Loucy (cell line): ENCODE measurements around the gene NDUFS7.

Source experiments
- H2AFZ ChIP-seq: fragments of 200-600 bp; sonication (generic); 2 replicates; pipeline ENCODE4 v1.6.0; 2016; ENCODE audit warnings: antibody characterized with exemption, mild to moderate bottlenecking, low read length, moderate library complexity
- H3F3A ChIP-seq: fragments of 200-600 bp; 2 replicates; pipeline ENCODE4 v1.6.0; 2016; ENCODE audit warnings: antibody characterized with exemption, low read depth, mild to moderate bottlenecking
- H3K27me3 ChIP-seq: fragments of 200-600 bp; sonication (generic); 2 replicates; pipeline ENCODE4 v1.6.1; 2014; ENCODE audit warnings: low read length, mild to moderate bottlenecking; ENCODE audit not compliant: insufficient read depth, poor library complexity, severe bottlenecking
- H3K36me3 ChIP-seq: fragments of 200-600 bp; sonication (generic); 2 replicates; pipeline ENCODE4 v1.6.1; 2016; ENCODE audit warnings: low read length; ENCODE audit not compliant: insufficient read depth
- H3K4me1 ChIP-seq: fragments of 200-600 bp; sonication (generic); 2 replicates; pipeline ENCODE4 v1.5.1; 2014; ENCODE audit warnings: low read length, mild to moderate bottlenecking; ENCODE audit not compliant: insufficient read depth, poor library complexity, severe bottlenecking
- H3K4me2 ChIP-seq: fragments of 200-600 bp; sonication (generic); 2 replicates; pipeline ENCODE4 v1.6.0; 2014; ENCODE audit warnings: antibody characterized with exemption, low read length, low read depth, mild to moderate bottlenecking; ENCODE audit not compliant: poor library complexity, severe bottlenecking
- H3K4me3 ChIP-seq: fragments of 200-600 bp; sonication (generic); 2 replicates; pipeline ENCODE4 v1.5.1; 2014; ENCODE audit warnings: low read length, mild to moderate bottlenecking, mixed read lengths; ENCODE audit not compliant: poor library complexity, severe bottlenecking
- H3K79me2 ChIP-seq: fragments of 200-600 bp; sonication (generic); 2 replicates; pipeline ENCODE4 v1.6.1; 2014; ENCODE audit warnings: low read length; ENCODE audit not compliant: insufficient read depth
- H3K9ac ChIP-seq: fragments of 200-600 bp; sonication (generic); 2 replicates; pipeline ENCODE4 v1.6.0; 2014; ENCODE audit warnings: mild to moderate bottlenecking, low read depth, low read length, moderate library complexity; ENCODE audit not compliant: poor library complexity, severe bottlenecking
- H3K9me2 ChIP-seq: fragments of 200-600 bp; sonication (generic); replicated peaks from 2 replicates; pipeline ENCODE4 v1.6.1; 2016; ENCODE audit warnings: low read depth, low read length, mixed read lengths
- H3K9me3 ChIP-seq: fragments of 200-600 bp; sonication (generic); 2 replicates; pipeline ENCODE4 v1.6.1; 2014; ENCODE audit warnings: mild to moderate bottlenecking, antibody characterized with exemption, low read length, low read depth; ENCODE audit not compliant: insufficient read depth
- H4K20me1 ChIP-seq: fragments of 200-600 bp; sonication (generic); 2 replicates; pipeline ENCODE4 v1.6.0; 2014; ENCODE audit warnings: antibody characterized with exemption, low read length, mild to moderate bottlenecking; ENCODE audit not compliant: insufficient read depth, poor library complexity, severe bottlenecking
- CTCF ChIP-seq: fragments of 200-600 bp; sonication (generic); conservative IDR thresholded peaks from 2 replicates; pipeline ENCODE4 v1.5.1; 2014; ENCODE audit warnings: mild to moderate bottlenecking, antibody characterized with exemption, low read length
- EZH2phosphoT487 ChIP-seq: fragments of 200-600 bp; IDR thresholded peaks from 2 replicates; pipeline ENCODE4 v1.6.1; 2018; ENCODE audit warnings: antibody characterized with exemption, mild to moderate bottlenecking, moderate library complexity, borderline replicate concordance

NDUFS7 gene

GRCh38 chr19:1369214-1369805 is 14.4 kb upstream of the NDUFS7 start:
- Histone ChIP-seq H3K4me2 (no peak overlapping the region), H3K9me3 (no peaks in the 10 kb centered on the region), H3F3A (peaks cover under 1% of the 10 kb centered on the region; the same call in 1 of the 2 replicates), H3K36me3 (peaks cover 26% of the 10 kb centered on the region; the same call in 1 of the 2 replicates), H3K9ac (no peak overlapping the region), H3K4me1 (peaks cover 3% of the 10 kb centered on the region), H3K4me3 (no peak overlapping the region), H3K9me2 (no peaks in the 10 kb centered on the region), H4K20me1 (no peaks in the 10 kb centered on the region), H3K79me2 (0 out of 2 replicates have a peak, but pooled peaks cover 10% of the 10 kb centered on the region), H2AFZ (no peak overlapping the region), H3K27me3 (no peaks in the 10 kb centered on the region)
- no peak for TF ChIP-seq EZH2phosphoT487
- no peak for TF ChIP-seq CTCF

- Histone ChIP-seq H3K4me1 (no peaks in the 10 kb centered on the region), H2AFZ (no peak overlapping the region), H3F3A (no peaks in the 10 kb centered on the region), H3K79me2 (0 out of 2 replicates have a peak, but pooled peaks cover 2% of the 10 kb centered on the region), H3K9me3 (no peaks in the 10 kb centered on the region), H4K20me1 (no peaks in the 10 kb centered on the region), H3K27me3 (no peaks in the 10 kb centered on the region), H3K4me3 (no peak overlapping the region), H3K9me2 (no peaks in the 10 kb centered on the region), H3K4me2 (no peak overlapping the region), H3K36me3 (peaks cover 26% of the 10 kb centered on the region; the same call in 1 of the 2 replicates), H3K9ac (no peak overlapping the region)
- TF ChIP-seq EZH2phosphoT487 (no peak), CTCF (no peak)
Observed at GRCh38 chr19:1370579-1371361, 12.9 kb upstream of the NDUFS7 start.

- Histone ChIP-seq H2AFZ (no peak overlapping the region), H3K9ac (no peak overlapping the region), H3K36me3 (peaks cover 26% of the 10 kb centered on the region; the same call in 1 of the 2 replicates), H3K79me2 (no peaks in the 10 kb centered on the region), H3K27me3 (no peaks in the 10 kb centered on the region), H3K9me3 (no peaks in the 10 kb centered on the region), H3F3A (no peaks in the 10 kb centered on the region), H3K4me1 (no peaks in the 10 kb centered on the region), H3K9me2 (no peaks in the 10 kb centered on the region), H3K4me3 (no peak overlapping the region), H4K20me1 (no peaks in the 10 kb centered on the region), H3K4me2 (no peak overlapping the region)
- no peak for TF ChIP-seq CTCF
- no peak for TF ChIP-seq EZH2phosphoT487
Observed at GRCh38 chr19:1373042-1373533, 10.6 kb upstream of the NDUFS7 start.
